Epithelial cell of esophagus (primary cell): ENCODE results near the gene MRO.

ENCODE experiments used
- DNase-seq: peaks from one replicate; pipeline ENCODE4 v3.0.0; 2010; ENCODE audit warnings: low read depth
- H3K4me3 ChIP-seq: 2 replicates; pipeline ENCODE4 v1.5.1; 2011; ENCODE audit warnings: mild to moderate bottlenecking, low read length, control low read depth
- CTCF ChIP-seq: IDR thresholded peaks from 2 replicates; pipeline ENCODE4 v1.5.1; 2011; ENCODE audit warnings: low read depth, mild to moderate bottlenecking, low read length, control low read depth, inconsistent platforms; ENCODE audit not compliant: insufficient read depth; ENCODE audit errors: missing control alignments

MRO gene

GRCh38 chr18:50749421-50749820 is 70.4 kb downstream of the MRO start:
- TF ChIP-seq CTCF = no peak
- DNase-seq = no peak
- no peak overlapping the region for H3K4me3 ChIP-seq

- no peak overlapping the region for H3K4me3 ChIP-seq
- no peak for TF ChIP-seq CTCF
- no peak for DNase-seq
Observed at GRCh38 chr18:50748243-50749229, 71.3 kb downstream of the MRO start.

GRCh38 chr18:50747849-50748242 is 72.0 kb downstream of the MRO start:
- TF ChIP-seq CTCF = no peak
- no peak overlapping the region for H3K4me3 ChIP-seq
- DNase-seq = no peak

- no peak for DNase-seq
- no peak for TF ChIP-seq CTCF
- no peak overlapping the region for H3K4me3 ChIP-seq
Observed at GRCh38 chr18:50745945-50746344, 73.9 kb downstream of the MRO start.
